GM23248 (cell line): Measurements from ENCODE around the gene HOXA2. TPM values are rescaled to one million over a fixed set of nuclear protein-coding genes. Genes with fewer than 3 reads are reported as not detected.

ENCODE experiments used
- DNase-seq: peaks from one replicate; pipeline ENCODE4 v3.0.0-alpha.2; 2015
- H2AFZ ChIP-seq: fragments of 200-600 bp; sonication (generic); 2 replicates; pipeline ENCODE4 v1.6.1; 2016; ENCODE audit warnings: antibody characterized with exemption
- H3F3A ChIP-seq: fragments of 200-600 bp; sonication (generic); 2 replicates; pipeline ENCODE4 v1.6.1; 2016; ENCODE audit warnings: mild to moderate bottlenecking, antibody characterized with exemption, mixed run types; ENCODE audit not compliant: insufficient read depth
- H3K27ac ChIP-seq: fragments of 200-600 bp; sonication (generic); 2 replicates; pipeline ENCODE4 v1.5.1; 2016; ENCODE audit warnings: mild to moderate bottlenecking
- H3K27me3 ChIP-seq: fragments of 200-600 bp; sonication (generic); replicated peaks from 2 replicates; pipeline ENCODE4 v1.6.1; 2016; ENCODE audit warnings: mild to moderate bottlenecking; ENCODE audit not compliant: insufficient read depth
- H3K36me3 ChIP-seq: fragments of 200-600 bp; sonication (generic); 2 replicates; pipeline ENCODE4 v1.6.1; 2016; ENCODE audit warnings: low read depth, mild to moderate bottlenecking
- H3K4me1 ChIP-seq: fragments of 200-600 bp; sonication (generic); 2 replicates; pipeline ENCODE4 v1.6.1; 2016; ENCODE audit warnings: mild to moderate bottlenecking; ENCODE audit not compliant: insufficient read depth
- H3K4me2 ChIP-seq: fragments of 200-600 bp; sonication (generic); one replicate; pipeline ENCODE4 v1.6.1; 2016; ENCODE audit warnings: mild to moderate bottlenecking; ENCODE audit not compliant: unreplicated experiment
- H3K4me3 ChIP-seq: fragments of 200-600 bp; sonication (generic); 2 replicates; pipeline ENCODE4 v1.5.1; 2016; ENCODE audit warnings: mild to moderate bottlenecking
- H3K79me2 ChIP-seq: fragments of 200-600 bp; sonication (generic); 2 replicates; pipeline ENCODE4 v1.6.1; 2016; ENCODE audit warnings: mild to moderate bottlenecking; ENCODE audit not compliant: insufficient read depth
- H3K9ac ChIP-seq: fragments of 200-600 bp; sonication (generic); 2 replicates; pipeline ENCODE4 v1.6.1; 2016; ENCODE audit warnings: mild to moderate bottlenecking
- H3K9me2 ChIP-seq: fragments of 200-600 bp; sonication (generic); 2 replicates; pipeline ENCODE4 v1.6.1; 2016; ENCODE audit warnings: mixed run types, mild to moderate bottlenecking, moderate library complexity; ENCODE audit not compliant: insufficient read depth
- H3K9me3 ChIP-seq: fragments of 200-600 bp; sonication (generic); one replicate; pipeline ENCODE4 v1.6.1; 2017; ENCODE audit warnings: low read depth
- H4K20me1 ChIP-seq: fragments of 200-600 bp; sonication (generic); 2 replicates; pipeline ENCODE4 v1.6.0; 2016; ENCODE audit not compliant: insufficient read depth
- EZH2 ChIP-seq: fragments of 200-600 bp; sonication (generic); IDR thresholded peaks from 2 replicates; pipeline ENCODE4 v1.6.1; 2018; ENCODE audit warnings: antibody characterized with exemption, mild to moderate bottlenecking; ENCODE audit not compliant: insufficient read depth, poor library complexity, severe bottlenecking
- EZH2phosphoT487 ChIP-seq: fragments of 200-600 bp; sonication (generic); IDR thresholded peaks from 2 replicates; pipeline ENCODE4 v1.6.1; 2018; ENCODE audit warnings: antibody characterized with exemption, moderate library complexity, mild to moderate bottlenecking, low read depth; ENCODE audit not compliant: insufficient read depth
- WGBS, 2 experiments: methylation state at CpG; one replicate each; pipeline ENCODE4 v1.1.6; 2015 to 2017; ENCODE audit warnings: low lambda C conversion rate in 2 of 2, low coverage in 1 of 2; ENCODE audit errors: missing lambda C conversion rate in 2 of 2; 5-methylcytosine and 5-hydroxymethylcytosine counted together
- in situ Hi-C: fragments of 300-500 bp; cut with MboI; formaldehyde crosslinking; loops from 2 replicates; pipeline ENCODE4 v1.15.0; 2020
- polyA plus RNA-seq: library from polyadenylated mRNA; unstranded; fragments of >200 nt; fragmentation: Nextera tagmentation; extraction: Ambion mirVana; gene quantifications from 2 replicates; pipeline ENCODE4 v1.2.1, GENCODE V29; 2016
- total RNA-seq: library from RNA; depleted of rRNA; stranded (reverse); fragments of >200 nt; shearing (Covaris generic); gene quantifications from 2 replicates; pipeline ENCODE4 v1.2.3, GENCODE V29; 2014

The HOXA2 gene
- total and polyA plus RNA-seq, 2 experiments from 2014 or later = not detected

- in situ Hi-C loops = no loop called here
- no peak overlapping the region; the same call in 1 of the 2 replicates for H3K4me3 ChIP-seq
- WGBS, 2 experiments = 91 to 92% methylated on average over 20 of the region's 20 CpGs
- no peak overlapping the region for H3K27ac ChIP-seq
- no peaks in the 10 kb centered on the region for H3K9me3 ChIP-seq
- no peak for DNase-seq
- H3K9ac ChIP-seq = no peak overlapping the region
- H4K20me1 ChIP-seq = no peaks in the 10 kb centered on the region
- H3K36me3 ChIP-seq = no peaks in the 10 kb centered on the region
- H3K9me2 ChIP-seq = no peaks in the 10 kb centered on the region
- H3K4me2 ChIP-seq = no peak overlapping the region
- no peaks in the 10 kb centered on the region for H3K27me3 ChIP-seq
- H3K4me1 ChIP-seq = peaks cover 3% of the 10 kb centered on the region; the same call in 1 of the 2 replicates
- TF ChIP-seq EZH2phosphoT487 (no peak), EZH2 (no peak)
- H3F3A ChIP-seq = peaks cover 11% of the 10 kb centered on the region; the same call in 1 of the 2 replicates
- no peak overlapping the region for H2AFZ ChIP-seq
- no peaks in the 10 kb centered on the region for H3K79me2 ChIP-seq
These were observed 13.8 kb upstream of the HOXA2 start for GRCh38 chr7:27116031-27116961.

- Histone ChIP-seq H3K4me2 (no peak overlapping the region), H3K27me3 (no peaks in the 10 kb centered on the region), H4K20me1 (no peaks in the 10 kb centered on the region), H2AFZ (no peak overlapping the region), H3K9me2 (no peaks in the 10 kb centered on the region), H3K79me2 (no peaks in the 10 kb centered on the region), H3K9ac (no peak overlapping the region), H3K27ac (no peak overlapping the region), H3K4me1 (peaks cover 7% of the 10 kb centered on the region; the same call in 1 of the 2 replicates), H3K4me3 (no peak overlapping the region), H3F3A (peaks cover 11% of the 10 kb centered on the region; the same call in 1 of the 2 replicates), H3K36me3 (no peaks in the 10 kb centered on the region), H3K9me3 (no peaks in the 10 kb centered on the region)
- peak; percentile 21 for DNase-seq
- no peak for TF ChIP-seq EZH2phosphoT487
- TF ChIP-seq EZH2 = no peak
- in situ Hi-C loops = no loop called here
- 90 to 91% methylated on average over 45 of the region's 45 CpGs for WGBS, 2 experiments
These were observed 12.9 kb upstream of the HOXA2 start for GRCh38 chr7:27115221-27116026.

- H3K9ac ChIP-seq = no peak overlapping the region
- H3K4me3 ChIP-seq = no peak overlapping the region
- H3K4me2 ChIP-seq = no peak overlapping the region
- H3K79me2 ChIP-seq = no peaks in the 10 kb centered on the region
- H3K9me3 ChIP-seq = no peaks in the 10 kb centered on the region
- WGBS, 2 experiments = 97 to 98% methylated on average over 6 of the region's 6 CpGs
- DNase-seq = no peak
- H2AFZ ChIP-seq = no peak overlapping the region
- peaks cover 7% of the 10 kb centered on the region; the same call in 1 of the 2 replicates for H3K4me1 ChIP-seq
- peaks cover 11% of the 10 kb centered on the region; the same call in 1 of the 2 replicates for H3F3A ChIP-seq
- no peak overlapping the region for H3K27ac ChIP-seq
- no peaks in the 10 kb centered on the region for H3K9me2 ChIP-seq
- no peaks in the 10 kb centered on the region for H3K36me3 ChIP-seq
- no peak for TF ChIP-seq EZH2phosphoT487
- in situ Hi-C loops = no loop called here
- no peaks in the 10 kb centered on the region for H4K20me1 ChIP-seq
- H3K27me3 ChIP-seq = no peaks in the 10 kb centered on the region
These were observed 12.4 kb upstream of the HOXA2 start for GRCh38 chr7:27114881-27115220.

GRCh38 chr7:27113991-27114769, 11.7 kb upstream of the HOXA2 start:
- Histone ChIP-seq H4K20me1 (no peaks in the 10 kb centered on the region), H3K79me2 (no peaks in the 10 kb centered on the region), H3K4me1 (peaks cover 7% of the 10 kb centered on the region; the same call in 1 of the 2 replicates), H3K9me2 (no peaks in the 10 kb centered on the region), H3K4me3 (no peak overlapping the region), H3K27me3 (no peaks in the 10 kb centered on the region), H3K9ac (no peak overlapping the region), H3F3A (peaks cover 11% of the 10 kb centered on the region; the same call in 1 of the 2 replicates), H3K27ac (no peak overlapping the region), H3K36me3 (no peaks in the 10 kb centered on the region), H3K9me3 (no peaks in the 10 kb centered on the region), H2AFZ (no peak overlapping the region), H3K4me2 (no peak overlapping the region)
- in situ Hi-C loops = no loop called here
- WGBS, 2 experiments = 31 to 35% methylated on average over 14 to 26 of the region's 26 CpGs
- DNase-seq = peak; percentile 6
- TF ChIP-seq EZH2 = no peak
- no peak for TF ChIP-seq EZH2phosphoT487
